Activated CD4-positive, alpha-beta memory T cell treated with anti-CD3 and anti-CD28 coated beads, Interleukin-2, amount 10 ng/mL, durations not matched to agents 7 days and 5 days (primary cell): ENCODE data around the gene GINS3. TPM values are rescaled to one million over a fixed set of nuclear protein-coding genes. Genes with fewer than 3 reads are reported as not detected.
"Not testable (repeated sequence)": the region's sequence is repeated elsewhere in the genome, so short reads cannot be mapped to it uniquely, and the experiment has no call there.

Experiments used
- CTCF ChIA-PET: fragments of 350-600 bp; sonication (Branson Sonifier 250); formaldehyde crosslinking; loops from one replicate; lab custom pipeline; 2021; ENCODE audit warnings: antibody characterized with exemption, inconsistent platforms; lab: Charles Lee
- POLR2A ChIA-PET: fragments of 350-600 bp; sonication (Branson Sonifier 250); formaldehyde crosslinking; loops from one replicate; lab custom pipeline; 2021; ENCODE audit warnings: antibody characterized with exemption; lab: Charles Lee
- DNase-seq: peaks from one replicate; pipeline ENCODE4 v3.0.0-alpha.2; 2020
- H3K27ac Mint-ChIP-seq: one replicate; pipeline ENCODE4 v1.8.0; 2021; ENCODE audit warnings: mild to moderate bottlenecking, mixed read lengths
- H3K27me3 Mint-ChIP-seq: one replicate; pipeline ENCODE4 v1.8.0; 2021; ENCODE audit warnings: mixed read lengths
- H3K36me3 Mint-ChIP-seq: one replicate; pipeline ENCODE4 v1.8.0; 2021; ENCODE audit warnings: low read depth, mixed read lengths
- H3K4me1 Mint-ChIP-seq: one replicate; pipeline ENCODE4 v1.8.0; 2021; ENCODE audit warnings: mixed read lengths
- H3K4me3 Mint-ChIP-seq: one replicate; pipeline ENCODE4 v1.8.0; 2021; ENCODE audit warnings: mild to moderate bottlenecking, mixed read lengths
- H3K9me3 Mint-ChIP-seq: one replicate; pipeline ENCODE4 v1.8.0; 2021; ENCODE audit warnings: mixed read lengths
- total RNA-seq, 2 experiments: library from RNA; stranded (reverse); gene quantifications; one replicate each; pipeline ENCODE4 v1.2.3, GENCODE V29; 2021

Gene GINS3
- total RNA-seq, 2 experiments from 2014 or later: 10.2 to 11.0 TPM

- CTCF ChIA-PET: interaction anchor here (0.6 kb wide), 1 partner anchor 63 kb away, joined by 4 read pairs; no protein-coding TSS in a partner anchor
- POLR2A ChIA-PET: interaction anchor here (1.9 kb wide), 1 partner anchor 9 kb away, joined by 8 read pairs; the partner anchor contains the start of gene GINS3
- not testable (repeated sequence) for H3K4me1 Mint-ChIP-seq, DNase-seq, H3K27me3 Mint-ChIP-seq, H3K4me3 Mint-ChIP-seq, H3K27ac Mint-ChIP-seq, H3K9me3 Mint-ChIP-seq
- H3K36me3 Mint-ChIP-seq: peaks cover 31% of the 10 kb centered on the region
These were observed 9.0 kb downstream of the GINS3 start for GRCh38 chr16:58401305-58401704.

GRCh38 chr16:58402796-58403195, 10.5 kb downstream of the GINS3 start:
- H3K27me3 Mint-ChIP-seq: no peaks in the 10 kb centered on the region
- no peak for DNase-seq
- H3K9me3 Mint-ChIP-seq: no peaks in the 10 kb centered on the region
- CTCF ChIA-PET: no interaction called here
- peaks cover 23% of the 10 kb centered on the region for H3K36me3 Mint-ChIP-seq
- POLR2A ChIA-PET: interaction anchor here (1.9 kb wide), 1 partner anchor 10 kb away, joined by 8 read pairs; the partner anchor contains the start of gene GINS3
- no peak overlapping the region for H3K27ac Mint-ChIP-seq
- no peaks in the 10 kb centered on the region for H3K4me1 Mint-ChIP-seq
- no peak overlapping the region for H3K4me3 Mint-ChIP-seq

- no peaks in the 10 kb centered on the region for H3K27me3 Mint-ChIP-seq
- H3K4me1 Mint-ChIP-seq: no peaks in the 10 kb centered on the region
- ChIA-PET POLR2A (no interaction called here), CTCF (interaction anchor here (1.0 kb wide), 1 partner anchor 72 kb away, joined by 4 read pairs; no protein-coding TSS in a partner anchor)
- H3K4me3 Mint-ChIP-seq: no peak overlapping the region
- H3K36me3 Mint-ChIP-seq: peaks cover under 1% of the 10 kb centered on the region
- DNase-seq: no peak
- no peak overlapping the region for H3K27ac Mint-ChIP-seq
- H3K9me3 Mint-ChIP-seq: no peaks in the 10 kb centered on the region
These were observed 17.2 kb downstream of the GINS3 start for GRCh38 chr16:58409316-58409973.

- Mint-ChIP-seq H3K4me3 (no peak overlapping the region), H3K27me3 (no peaks in the 10 kb centered on the region), H3K27ac (no peak overlapping the region), H3K36me3 (no peaks in the 10 kb centered on the region), H3K4me1 (no peaks in the 10 kb centered on the region), H3K9me3 (no peaks in the 10 kb centered on the region)
- no peak for DNase-seq
- POLR2A ChIA-PET: interaction anchor here (0.6 to 1.6 kb wide), 2 partner anchors 19 to 70 kb away, joined by 3 to 4 read pairs; partner anchors contain the start of gene GINS3
- CTCF ChIA-PET: no interaction called here
These were observed 19.1 kb downstream of the GINS3 start for GRCh38 chr16:58411336-58411735.

- no peaks in the 10 kb centered on the region for H3K36me3 Mint-ChIP-seq
- no peak for DNase-seq
- ChIA-PET POLR2A (interaction anchor here (0.6 to 1.6 kb wide), 2 partner anchors 19 to 69 kb away, joined by 3 to 4 read pairs; partner anchors contain the start of gene GINS3), CTCF (no interaction called here)
- no peaks in the 10 kb centered on the region for H3K9me3 Mint-ChIP-seq
- no peak overlapping the region for H3K4me3 Mint-ChIP-seq
- H3K4me1 Mint-ChIP-seq: no peaks in the 10 kb centered on the region
- H3K27ac Mint-ChIP-seq: no peak overlapping the region
- H3K27me3 Mint-ChIP-seq: no peaks in the 10 kb centered on the region
These were observed 19.7 kb downstream of the GINS3 start for GRCh38 chr16:58411736-58412614.

- CTCF ChIA-PET: not testable (repeated sequence)
These were observed 20.3 kb downstream of the GINS3 start for GRCh38 chr16:58412615-58412970.

GRCh38 chr16:58413359-58413758, 21.1 kb downstream of the GINS3 start:
- ChIA-PET CTCF (interaction anchor here (0.9 kb wide), 1 partner anchor 74 kb away, joined by 3 read pairs; no protein-coding TSS in a partner anchor), POLR2A (no interaction called here)
- Mint-ChIP-seq H3K27ac (no peak overlapping the region), H3K4me3 (no peak overlapping the region), H3K36me3 (no peaks in the 10 kb centered on the region), H3K4me1 (no peaks in the 10 kb centered on the region), H3K27me3 (no peaks in the 10 kb centered on the region), H3K9me3 (no peaks in the 10 kb centered on the region)
- DNase-seq: no peak

More at GRCh38 chr16:58412615-58412970, 20.3 kb downstream of the GINS3 start:
- H3K27me3 Mint-ChIP-seq, H3K9me3 Mint-ChIP-seq, POLR2A ChIA-PET, H3K36me3 Mint-ChIP-seq, DNase-seq, H3K27ac Mint-ChIP-seq, H3K4me3 Mint-ChIP-seq, H3K4me1 Mint-ChIP-seq: not testable (repeated sequence)

- H3K4me1 Mint-ChIP-seq: no peaks in the 10 kb centered on the region
- H3K36me3 Mint-ChIP-seq: no peaks in the 10 kb centered on the region
- no peaks in the 10 kb centered on the region for H3K9me3 Mint-ChIP-seq
- H3K27me3 Mint-ChIP-seq: no peaks in the 10 kb centered on the region
- ChIA-PET POLR2A (no interaction called here), CTCF (no interaction called here)
- no peak overlapping the region for H3K27ac Mint-ChIP-seq
- no peak overlapping the region for H3K4me3 Mint-ChIP-seq
- DNase-seq: no peak
These were observed 22.7 kb downstream of the GINS3 start for GRCh38 chr16:58415003-58415402.

GRCh38 chr16:58415961-58416360, 23.7 kb downstream of the GINS3 start:
- CTCF ChIA-PET, H3K4me3 Mint-ChIP-seq, DNase-seq, H3K4me1 Mint-ChIP-seq, H3K36me3 Mint-ChIP-seq, H3K27me3 Mint-ChIP-seq, H3K27ac Mint-ChIP-seq, POLR2A ChIA-PET, H3K9me3 Mint-ChIP-seq: not testable (repeated sequence)

- POLR2A ChIA-PET: no interaction called here
- no peaks in the 10 kb centered on the region for H3K9me3 Mint-ChIP-seq
These were observed 24.8 kb downstream of the GINS3 start for GRCh38 chr16:58417035-58417434.

GRCh38 chr16:58417600-58417999, 25.3 kb downstream of the GINS3 start:
- CTCF ChIA-PET: interaction anchor here (1.4 kb wide), 1 partner anchor 81 kb away, joined by 3 read pairs; no protein-coding TSS in a partner anchor
- Mint-ChIP-seq H3K4me3 (no peak overlapping the region), H3K9me3 (no peaks in the 10 kb centered on the region), H3K4me1 (no peaks in the 10 kb centered on the region), H3K27me3 (no peaks in the 10 kb centered on the region), H3K27ac (no peak overlapping the region), H3K36me3 (no peaks in the 10 kb centered on the region)
- POLR2A ChIA-PET: no interaction called here
- DNase-seq: no peak

More at GRCh38 chr16:58417035-58417434, 24.8 kb downstream of the GINS3 start:
- Mint-ChIP-seq H3K4me3 (no peak overlapping the region), H3K4me1 (no peaks in the 10 kb centered on the region), H3K36me3 (no peaks in the 10 kb centered on the region), H3K27ac (no peak overlapping the region), H3K27me3 (no peaks in the 10 kb centered on the region)
- DNase-seq: no peak
- CTCF ChIA-PET: interaction anchor here (1.4 kb wide), 1 partner anchor 80 kb away, joined by 3 read pairs; no protein-coding TSS in a partner anchor

- Mint-ChIP-seq H3K27ac (no peak overlapping the region), H3K4me1 (no peaks in the 10 kb centered on the region), H3K9me3 (no peaks in the 10 kb centered on the region), H3K4me3 (no peak overlapping the region), H3K27me3 (peaks cover 2% of the 10 kb centered on the region), H3K36me3 (no peaks in the 10 kb centered on the region)
- ChIA-PET CTCF (interaction anchor here (1.4 kb wide), 1 partner anchor 81 kb away, joined by 3 read pairs; no protein-coding TSS in a partner anchor), POLR2A (no interaction called here)
- DNase-seq: no peak
These were observed 25.8 kb downstream of the GINS3 start for GRCh38 chr16:58418026-58418425.

GRCh38 chr16:58418601-58419000, 26.3 kb downstream of the GINS3 start:
- ChIA-PET CTCF (no interaction called here), POLR2A (no interaction called here)

More at GRCh38 chr16:58418601-58419000, 26.3 kb downstream of the GINS3 start:
- Mint-ChIP-seq H3K4me3 (no peak overlapping the region), H3K36me3 (no peaks in the 10 kb centered on the region), H3K27me3 (peaks cover 3% of the 10 kb centered on the region), H3K9me3 (no peaks in the 10 kb centered on the region), H3K4me1 (no peaks in the 10 kb centered on the region), H3K27ac (no peak overlapping the region)
- DNase-seq: no peak
